Cardiac ventricle fibroblast (primary cell): ENCODE data around the gene BEND6. TPM values are rescaled to one million over a fixed set of nuclear protein-coding genes. Genes with fewer than 3 reads are reported as not detected.

Experiments used
- total RNA-seq: library from RNA; depleted of rRNA; stranded (reverse); fragments of >200 nt; gene quantifications from 2 replicates; pipeline ENCODE4 v1.2.3, GENCODE V29; 2015

The BEND6 gene
- 9.9 and 11.2 TPM in 2 replicates for total RNA-seq

GRCh38 chr6:56954403-56955170 lies at the start of gene BEND6:
TSS of gene BEND6 (plus strand) at chr6:56955107. CDS start at chr6:56981811, 26,704 bp downstream.

GRCh38 chr6:57046332-57047256 lies 91.7 kb downstream of the BEND6 start, which contains the start of gene KIAA1586:
TSS of gene KIAA1586 (plus strand) at chr6:57046693. CDS start at chr6:57046756, 63 bp downstream.

Other genes with a start within 250 kb of the BEND6 start
- gene KIAA1586, start 91.6 kb downstream of the BEND6 start, total RNA-seq = 6.0 and 7.9 TPM in 2 replicates
- gene ZNF451, start 135.1 kb downstream of the BEND6 start, total RNA-seq = 22.1 and 28.0 TPM in 2 replicates
- gene BAG2, start 217.2 kb downstream of the BEND6 start, total RNA-seq = 6.6 and 6.7 TPM in 2 replicates